ENCODE measurements around the gene WDFY4.

The WDFY4 gene

DNA sequence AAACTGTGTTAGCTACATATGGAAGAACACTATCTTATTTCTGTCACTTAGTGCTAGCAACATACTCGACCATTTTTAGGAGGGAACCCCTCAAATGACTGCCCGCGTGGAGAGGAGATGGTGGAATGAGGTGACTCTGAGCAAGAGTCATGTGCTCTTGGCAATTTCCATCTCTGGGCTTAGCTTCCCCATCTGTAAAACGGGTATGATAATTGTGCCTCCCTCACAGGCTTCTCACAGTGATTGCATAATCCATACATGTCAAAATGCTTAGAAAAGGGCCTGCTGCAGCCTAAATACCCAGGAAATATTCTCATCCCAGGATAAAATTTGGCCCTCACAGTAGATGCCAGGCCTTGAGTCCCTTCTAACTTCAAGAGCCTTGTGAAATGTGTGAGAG, 86.6 kb downstream of the WDFY4 start:
- DNase-seq (ENCODE audit: low read depth), result no peak

DNA sequence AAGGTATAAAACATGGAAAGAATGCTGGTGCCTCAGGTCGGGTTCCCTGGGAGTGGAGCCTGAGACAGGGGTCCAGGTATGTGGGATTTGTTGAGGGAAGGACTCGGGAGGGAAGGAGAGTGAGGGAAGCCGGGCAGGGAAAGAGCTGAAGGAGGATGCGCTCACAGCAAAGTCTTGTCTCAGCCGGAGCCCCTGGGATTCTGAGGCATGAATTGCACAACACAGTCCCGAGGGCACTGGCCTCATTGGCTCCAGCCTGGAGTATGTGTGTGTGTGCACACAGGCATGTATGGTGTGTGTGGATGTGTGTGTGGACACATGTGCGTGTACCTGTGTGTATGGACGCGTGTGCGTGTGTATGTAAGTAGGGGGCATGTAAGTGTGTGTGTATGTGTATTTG, 87.4 kb downstream of the WDFY4 start:
- no peak for DNase-seq (ENCODE audit: low read depth)

- DNase-seq (ENCODE audit: low read depth), result no peak
Measured at GRCh38 chr10:48773580-48773979, 88.9 kb downstream of the WDFY4 start.

GRCh38 chr10:48774416-48775205, 89.9 kb downstream of the WDFY4 start:
- DNase-seq (ENCODE audit: low read depth), result no peak

- DNase-seq (ENCODE audit: low read depth), result no peak
Measured at GRCh38 chr10:48775206-48775517, 90.5 kb downstream of the WDFY4 start.

GRCh38 chr10:48776005-48776522, 91.4 kb downstream of the WDFY4 start:
- DNase-seq (ENCODE audit: low read depth), result no peak

DNA sequence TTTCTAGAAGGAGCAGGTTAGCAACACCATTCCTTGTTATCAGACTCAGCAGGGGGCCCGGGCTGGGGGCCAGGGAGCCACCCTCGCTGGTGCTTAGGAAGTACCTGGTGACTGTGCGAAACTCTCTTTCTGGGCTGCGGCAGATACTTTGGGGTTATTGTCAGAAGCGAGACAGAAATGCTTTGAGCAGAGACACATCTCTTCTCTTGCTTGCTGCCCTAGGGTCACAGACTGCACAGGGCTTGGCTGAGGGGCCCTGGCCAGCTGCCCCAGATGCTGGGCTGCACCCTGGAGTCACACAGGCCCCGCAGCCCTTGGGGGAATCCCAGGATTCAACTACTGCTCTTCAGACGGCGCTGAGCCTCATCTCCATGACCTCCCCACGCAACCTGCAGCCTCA, 91.9 kb downstream of the WDFY4 start:
- no peak for DNase-seq (ENCODE audit: low read depth)

DNA sequence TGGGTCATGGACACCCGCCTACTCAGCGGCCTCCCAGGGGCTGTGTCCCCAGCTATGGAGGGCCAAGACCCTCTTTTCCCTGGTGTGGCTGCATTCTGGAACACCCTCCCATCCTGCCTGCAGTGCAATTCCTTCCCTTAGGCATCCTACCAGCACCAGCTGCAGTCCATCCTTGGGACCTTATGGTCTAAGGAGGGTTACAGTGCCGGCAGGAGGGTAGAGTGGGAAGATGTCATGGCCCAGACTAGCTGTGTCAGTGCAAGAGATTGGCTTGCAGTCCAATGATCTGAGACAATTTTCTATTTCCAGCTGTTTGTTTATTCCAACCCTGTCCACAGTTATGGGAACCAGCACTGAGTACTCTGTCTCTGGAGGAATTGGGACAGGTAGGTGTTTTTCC, 92.4 kb downstream of the WDFY4 start:
- no peak for DNase-seq (ENCODE audit: low read depth)

DNA sequence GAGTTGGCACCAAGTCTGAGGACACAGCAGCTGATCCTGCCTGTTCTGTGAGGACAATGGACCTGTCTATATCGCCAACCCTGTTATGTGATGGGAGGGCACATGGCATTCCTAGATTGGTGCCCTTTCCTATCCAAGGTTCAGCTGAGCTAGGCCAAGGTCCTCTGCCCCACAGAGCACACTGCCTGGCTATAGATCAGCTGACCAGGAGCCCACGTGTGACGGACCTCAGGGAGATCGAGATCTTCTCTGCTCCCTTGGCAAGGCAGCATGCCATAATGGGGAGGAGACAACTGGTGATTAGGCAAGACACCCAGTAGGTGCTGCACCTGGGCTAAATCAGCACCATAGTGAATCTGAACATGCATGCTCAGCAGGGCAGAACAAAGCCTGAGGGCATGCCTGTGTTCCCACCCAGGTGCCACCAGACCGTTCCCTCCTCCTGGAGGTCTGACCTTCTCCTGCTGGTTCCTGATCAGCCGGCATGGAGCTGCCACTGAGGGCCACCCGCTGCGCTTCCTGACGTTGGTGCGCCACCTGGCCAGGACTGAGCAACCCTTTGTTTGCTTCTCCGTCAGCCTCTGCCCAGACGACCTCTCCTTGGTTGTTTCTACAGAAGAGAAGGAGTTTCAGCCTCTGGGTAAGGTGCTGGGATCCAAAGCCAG, 93.7 kb downstream of the WDFY4 start:
- no peak for DNase-seq (ENCODE audit: low read depth)

DNA sequence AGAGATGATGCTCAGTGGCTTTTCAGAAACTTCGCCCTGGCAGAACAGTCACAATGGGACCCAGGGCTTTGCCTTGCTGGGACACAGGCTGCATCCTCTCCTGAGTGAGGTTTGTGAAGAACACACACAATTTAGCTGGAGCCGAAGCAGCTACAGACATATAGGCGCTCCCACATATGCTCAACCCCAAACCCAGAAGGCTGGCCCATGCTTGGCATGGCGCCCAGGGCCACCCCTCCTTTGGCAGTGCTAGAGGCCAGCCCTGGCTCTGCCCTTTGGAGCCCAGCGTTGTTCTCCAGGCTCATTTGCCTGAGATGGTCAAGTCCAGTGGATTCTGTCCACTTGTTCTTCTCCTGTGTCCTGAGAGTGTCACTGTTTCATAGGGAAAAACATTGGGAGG, 94.4 kb downstream of the WDFY4 start:
- no peak for DNase-seq (ENCODE audit: low read depth)

DNA sequence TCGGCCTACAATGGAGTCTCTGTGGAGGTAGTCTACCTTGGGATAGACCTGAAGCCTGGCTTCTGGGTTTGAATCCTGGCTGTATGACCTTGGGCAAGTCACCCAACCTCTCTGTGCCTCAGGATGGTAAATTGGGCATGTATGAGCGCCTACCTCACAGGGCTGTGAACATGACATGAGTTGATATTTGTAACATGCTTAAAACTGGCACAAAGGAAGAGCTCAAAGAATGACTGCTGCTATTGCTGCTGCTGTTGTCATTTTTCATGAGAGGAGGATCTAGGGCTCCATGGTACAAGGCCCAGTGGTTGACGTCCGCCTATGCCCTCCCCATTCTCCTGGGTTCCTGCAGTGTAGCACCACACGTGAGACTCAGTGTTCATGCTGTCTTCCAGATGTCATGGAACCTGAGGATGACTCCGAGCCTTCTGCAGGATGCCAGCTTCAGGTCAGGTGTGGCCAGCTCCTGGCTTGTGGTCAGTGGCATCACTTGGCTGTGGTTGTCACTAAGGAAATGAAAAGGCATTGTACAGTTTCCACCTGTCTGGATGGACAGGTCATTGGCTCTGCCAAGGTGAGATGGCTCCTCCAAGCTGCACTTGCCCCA, 95.0 kb downstream of the WDFY4 start:
- DNase-seq (ENCODE audit: low read depth), result no peak

DNA sequence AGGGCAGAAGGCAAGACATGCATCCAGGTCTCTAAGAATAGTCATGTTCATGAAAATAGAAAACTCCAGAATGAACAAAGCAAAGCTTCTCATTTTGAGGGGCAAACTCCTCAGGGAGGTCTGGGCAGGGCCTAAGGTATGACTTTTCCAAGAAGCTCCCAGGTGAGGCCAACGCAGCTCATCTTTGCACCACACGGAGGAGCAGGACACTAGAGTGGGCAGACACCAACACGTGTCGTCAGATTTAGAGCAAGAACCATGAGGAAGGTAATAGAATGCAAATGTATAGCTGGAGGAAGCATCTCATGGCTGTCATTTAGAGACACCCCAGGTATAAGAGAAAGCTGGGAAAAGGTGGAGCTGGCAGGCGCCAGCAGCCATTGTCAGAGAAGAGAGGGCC, 95.7 kb downstream of the WDFY4 start:
- no peak for DNase-seq (ENCODE audit: low read depth)

- DNase-seq (ENCODE audit: low read depth), result no peak
Measured at GRCh38 chr10:48782386-48782785, 97.7 kb downstream of the WDFY4 start.

- DNase-seq (ENCODE audit: low read depth), result no peak
Measured at GRCh38 chr10:48784031-48784430, 99.4 kb downstream of the WDFY4 start.

- DNase-seq (ENCODE audit: low read depth), result no peak
Measured at GRCh38 chr10:48785796-48786195, 101.1 kb downstream of the WDFY4 start.

- no peak for DNase-seq (ENCODE audit: low read depth)
Measured at GRCh38 chr10:48786606-48787282, 102.1 kb downstream of the WDFY4 start.

DNA sequence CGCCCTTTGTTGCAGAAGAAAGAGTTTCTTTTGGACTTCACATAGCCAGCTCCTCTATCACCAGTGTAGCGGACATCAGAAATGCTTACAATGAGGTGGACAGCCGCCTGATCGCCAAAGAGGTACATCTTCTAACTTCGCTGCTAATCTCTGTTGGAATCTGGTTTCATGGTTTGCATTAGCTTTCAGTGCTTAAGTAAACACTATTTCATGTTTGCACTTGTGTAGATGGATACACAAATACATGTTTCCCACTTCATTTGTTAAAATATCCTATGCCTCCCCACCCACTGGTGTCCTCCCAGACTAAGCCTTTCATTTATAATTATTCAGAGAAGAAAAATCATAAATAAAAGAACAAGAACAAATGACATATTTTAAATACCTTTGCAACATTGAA, 103.9 kb downstream of the WDFY4 start:
- no peak for DNase-seq (ENCODE audit: low read depth)

- DNase-seq (ENCODE audit: low read depth), result no peak
Measured at GRCh38 chr10:48789486-48790456, 105.1 kb downstream of the WDFY4 start.

DNA sequence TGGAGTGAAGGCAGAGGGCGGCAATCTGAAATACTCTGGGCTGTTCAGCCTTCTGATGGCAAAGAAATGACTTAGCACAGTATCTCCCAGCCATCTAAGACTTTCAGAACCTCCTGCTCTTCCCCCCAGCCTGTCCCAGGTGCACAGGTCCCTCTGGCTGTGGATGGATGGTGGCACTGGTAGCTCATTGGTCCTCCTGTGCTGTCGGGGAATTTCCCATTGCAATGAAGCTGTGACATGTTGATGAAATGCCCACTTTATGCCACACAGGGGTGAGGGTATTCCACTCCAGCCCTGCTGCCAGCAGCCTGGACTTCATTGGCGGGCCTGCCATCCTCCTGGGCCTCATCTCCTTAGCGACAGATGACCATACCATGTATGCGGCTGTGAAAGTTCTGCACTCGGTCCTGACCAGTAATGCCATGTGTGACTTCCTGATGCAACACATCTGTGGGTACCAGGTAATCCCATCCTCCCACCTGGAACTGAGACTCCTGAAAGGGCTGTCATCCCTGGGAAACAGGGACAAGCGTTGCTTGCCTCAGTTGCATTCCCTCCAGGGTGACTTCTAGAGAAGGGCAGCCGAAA, 105.9 kb downstream of the WDFY4 start:
- DNase-seq (ENCODE audit: low read depth), result no peak

DNA sequence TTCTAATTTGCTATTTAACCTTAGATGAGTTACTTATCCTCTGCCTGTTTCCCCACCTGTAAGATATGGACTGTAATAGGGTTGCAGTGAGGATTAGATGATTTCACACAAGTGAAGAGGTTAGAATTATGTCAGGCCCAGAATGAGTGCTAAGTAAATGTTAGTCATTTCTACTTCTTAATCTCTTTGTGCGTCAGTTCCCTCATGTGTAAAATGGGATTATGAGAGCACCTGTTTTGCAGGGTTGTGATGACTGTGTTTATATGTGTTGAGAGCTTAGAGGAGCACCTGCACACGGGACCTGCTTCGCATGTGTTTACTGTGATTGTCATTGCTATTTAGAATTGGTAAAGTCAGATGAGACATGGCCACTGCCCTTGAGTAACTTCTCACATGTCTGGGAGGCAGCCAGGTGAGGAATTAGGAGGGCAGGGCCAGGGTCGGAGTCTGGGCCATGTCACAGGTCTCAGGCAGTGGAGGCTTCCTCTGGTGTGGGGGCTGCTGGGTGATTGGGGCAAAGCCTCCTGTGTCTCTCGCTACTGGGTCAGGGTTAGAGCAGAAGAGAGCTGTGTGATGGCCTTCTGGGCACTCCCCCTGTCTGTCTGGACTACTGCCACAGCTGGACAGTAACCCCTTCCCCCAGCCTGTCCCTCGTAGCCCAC, 106.7 kb downstream of the WDFY4 start:
- DNase-seq (ENCODE audit: low read depth), result no peak

GRCh38 chr10:48792121-48792520, 107.4 kb downstream of the WDFY4 start:
- no peak for DNase-seq (ENCODE audit: low read depth)

Data from HS-27A (cell line).